Activated CD4-positive, alpha-beta T cell treated with anti-CD3 and anti-CD28 coated beads, Interleukin-2, Interleukin-6, amounts not matched to agents 100 ng/mL and 50 ng/mL, durations not matched to agents 16 hours and 8 hours (primary cell): Measurements from ENCODE around the gene NR0B2.
"Not testable (repeated sequence)": the region's sequence is repeated elsewhere in the genome, so short reads cannot be mapped to it uniquely, and the experiment has no call there.

Experiments
- DNase-seq: peaks from one replicate; pipeline ENCODE4 v3.0.0-alpha.2; 2020

NR0B2 gene

DNA sequence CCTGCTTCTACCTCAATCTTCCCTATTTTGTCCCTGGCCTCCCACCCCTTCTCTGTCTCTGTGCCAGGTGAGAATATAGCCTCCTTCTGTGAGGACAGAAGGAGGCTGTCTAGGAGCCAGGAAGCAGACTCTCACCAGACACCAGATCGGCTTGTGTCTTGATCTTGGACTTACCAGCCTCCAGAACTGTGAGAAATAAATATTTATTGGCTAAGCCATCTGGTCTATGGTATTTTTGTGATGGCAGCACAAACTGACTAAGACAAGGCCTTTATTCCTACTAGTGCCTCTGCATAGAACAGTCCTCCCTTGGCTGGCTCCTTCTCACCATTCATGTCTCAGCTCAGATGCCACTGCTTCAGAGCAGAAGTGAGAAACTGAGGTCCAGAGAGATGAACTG lies 25.5 kb downstream of the NR0B2 start:
- no peak for DNase-seq

DNA sequence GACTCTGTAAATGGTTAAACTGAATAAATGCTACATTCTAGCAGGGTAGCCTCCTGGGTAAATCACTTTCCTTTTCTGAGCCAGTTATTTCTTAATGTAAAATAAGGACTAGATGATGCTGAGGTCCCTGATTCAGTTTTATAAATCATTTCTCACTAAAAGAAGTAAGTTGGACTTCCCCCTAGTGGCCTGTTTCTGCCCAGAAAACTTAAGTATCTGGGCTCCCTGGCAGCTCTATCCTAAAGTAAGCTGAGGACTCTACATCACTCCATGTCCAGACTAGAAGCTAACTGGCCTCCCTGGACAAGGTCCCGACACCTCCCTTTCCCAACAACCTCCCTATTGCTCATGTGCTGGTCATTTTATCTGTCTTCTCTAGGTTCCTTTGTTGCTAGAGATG lies 26.6 kb downstream of the NR0B2 start:
- DNase-seq: peak; percentile 27

DNA sequence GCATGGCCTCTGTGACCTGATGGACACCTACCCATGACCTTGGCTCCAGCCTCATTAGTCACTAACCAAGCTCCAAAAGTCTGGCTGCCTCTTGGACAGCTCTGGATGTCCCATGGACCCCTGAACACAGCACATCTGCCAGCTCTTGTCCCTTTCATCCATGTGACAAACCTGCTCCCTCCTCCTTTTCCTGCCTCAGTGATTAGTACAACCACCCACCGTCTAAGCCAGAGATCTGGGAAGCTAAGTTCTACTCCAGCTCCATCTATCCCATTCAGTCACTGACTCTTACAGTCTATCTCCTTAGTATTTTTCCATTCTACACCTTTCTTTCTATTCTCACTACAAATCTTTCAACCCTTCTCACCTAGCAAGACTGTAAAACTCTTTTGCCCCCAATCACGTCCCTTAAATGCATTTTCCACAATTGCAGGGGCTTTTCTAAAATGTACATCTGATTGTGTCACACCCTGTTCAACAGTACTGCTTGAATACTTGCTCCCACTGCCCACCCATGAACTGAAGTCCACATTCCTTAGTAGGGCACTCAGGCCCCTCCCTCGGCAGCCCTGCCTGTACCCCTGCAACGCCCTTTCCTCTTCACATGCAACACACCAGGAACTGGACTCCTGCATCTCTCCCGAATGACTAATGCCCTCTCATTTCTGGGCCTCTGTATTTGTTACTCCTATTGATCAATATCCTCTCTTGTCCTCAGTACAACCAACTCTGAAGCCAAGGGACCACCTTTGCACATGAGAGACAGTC lies 30.9 kb downstream of the NR0B2 start:
- DNase-seq: no peak

DNA sequence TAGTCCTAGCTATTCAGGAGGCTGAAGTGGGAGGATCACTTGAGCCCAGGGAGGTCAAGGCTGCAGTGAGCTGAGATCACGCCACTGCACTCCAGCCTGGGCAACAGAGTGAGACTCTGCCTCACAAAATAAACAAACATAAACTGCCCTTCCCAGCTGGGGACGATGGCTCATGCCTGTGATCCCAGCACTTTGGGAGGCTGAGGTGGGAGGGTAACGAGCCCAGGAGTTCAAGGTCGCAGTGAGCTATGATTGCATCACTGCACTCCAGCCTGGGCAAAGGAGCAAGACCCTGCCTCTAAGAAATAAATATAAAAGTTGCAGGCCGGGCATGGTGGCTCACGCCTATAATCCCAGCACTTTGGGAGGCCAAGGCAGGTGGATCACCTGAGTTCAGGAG lies 32.2 kb downstream of the NR0B2 start:
- DNase-seq: not testable (repeated sequence)

DNA sequence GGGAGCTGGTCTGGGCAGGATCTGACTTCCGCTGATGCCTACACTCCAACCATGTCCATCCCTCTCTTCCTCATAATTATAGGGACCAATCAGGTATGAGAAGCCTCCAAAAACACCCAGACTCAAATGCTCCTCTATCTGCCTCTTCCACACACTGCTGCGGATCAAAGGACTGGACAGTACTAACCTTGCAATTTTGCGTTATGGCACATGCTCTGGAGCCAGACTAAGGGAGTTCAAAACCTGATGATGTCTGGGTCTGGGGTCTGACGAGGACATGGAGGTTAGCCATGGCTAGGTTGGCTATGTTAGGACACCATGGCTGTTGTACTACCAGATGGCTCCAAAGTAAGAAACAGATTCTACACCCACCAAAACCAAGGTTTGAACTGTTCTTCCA lies 34.0 kb downstream of the NR0B2 start:
- DNase-seq: no peak

DNA sequence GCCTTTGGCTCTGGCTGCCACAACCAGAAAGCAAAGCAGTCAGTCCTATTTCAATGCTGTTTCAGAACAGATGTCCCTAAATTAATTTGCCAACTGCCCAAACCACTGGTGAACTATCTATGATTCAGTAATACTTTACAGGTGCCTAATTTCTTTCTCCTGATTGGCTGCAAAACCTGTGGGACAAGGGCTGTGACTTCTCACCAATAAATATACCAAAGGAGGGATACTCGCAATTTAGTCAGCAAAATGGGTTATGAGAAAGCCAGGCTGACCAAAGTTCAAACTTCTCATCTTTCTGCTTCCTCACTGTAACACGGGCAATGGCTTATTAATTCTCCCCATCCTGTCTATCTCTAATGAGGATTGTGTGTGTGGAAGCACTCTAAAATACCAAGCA lies 36.4 kb downstream of the NR0B2 start:
- no peak for DNase-seq

DNA sequence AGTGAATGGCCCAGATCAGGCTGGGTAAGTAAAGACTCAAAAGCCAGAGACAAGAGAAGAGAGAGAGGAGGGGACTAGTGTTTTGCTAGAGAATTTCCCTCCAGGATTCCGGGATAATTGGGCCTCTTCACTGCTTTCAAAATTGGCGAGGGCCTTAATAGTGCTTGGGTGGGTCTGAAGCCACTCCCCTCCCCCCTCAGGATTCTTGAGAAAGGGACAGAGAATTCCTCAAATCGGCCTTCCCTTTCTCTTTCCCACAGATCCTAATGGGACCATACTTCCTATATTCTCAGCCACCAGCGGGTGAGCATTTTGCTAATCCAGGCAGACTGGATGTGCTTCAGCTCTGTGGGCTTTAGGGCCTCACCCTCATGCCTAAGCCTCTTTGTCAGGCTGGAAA lies 38.9 kb downstream of the NR0B2 start:
- DNase-seq: no peak

DNA sequence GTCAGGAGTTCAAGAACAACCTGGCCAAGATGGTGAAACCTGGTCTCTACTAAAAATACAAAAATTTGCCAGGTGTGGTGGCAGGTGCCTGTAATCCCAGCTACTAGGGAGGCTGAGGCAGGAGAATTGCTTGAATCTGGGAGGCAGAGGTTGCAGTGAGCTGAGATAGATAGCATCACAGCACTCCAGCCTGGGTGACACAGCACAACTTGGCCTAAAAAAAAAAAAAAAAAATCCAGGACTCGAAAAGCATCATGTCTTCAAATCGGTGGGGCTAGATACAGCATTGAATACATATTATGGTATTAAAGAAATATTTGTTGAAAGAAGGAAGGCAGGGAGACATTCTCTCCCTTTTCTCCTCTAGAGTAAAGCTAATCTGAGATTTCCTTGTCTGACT lies 40.7 kb downstream of the NR0B2 start:
- DNase-seq: not testable (repeated sequence)

DNA sequence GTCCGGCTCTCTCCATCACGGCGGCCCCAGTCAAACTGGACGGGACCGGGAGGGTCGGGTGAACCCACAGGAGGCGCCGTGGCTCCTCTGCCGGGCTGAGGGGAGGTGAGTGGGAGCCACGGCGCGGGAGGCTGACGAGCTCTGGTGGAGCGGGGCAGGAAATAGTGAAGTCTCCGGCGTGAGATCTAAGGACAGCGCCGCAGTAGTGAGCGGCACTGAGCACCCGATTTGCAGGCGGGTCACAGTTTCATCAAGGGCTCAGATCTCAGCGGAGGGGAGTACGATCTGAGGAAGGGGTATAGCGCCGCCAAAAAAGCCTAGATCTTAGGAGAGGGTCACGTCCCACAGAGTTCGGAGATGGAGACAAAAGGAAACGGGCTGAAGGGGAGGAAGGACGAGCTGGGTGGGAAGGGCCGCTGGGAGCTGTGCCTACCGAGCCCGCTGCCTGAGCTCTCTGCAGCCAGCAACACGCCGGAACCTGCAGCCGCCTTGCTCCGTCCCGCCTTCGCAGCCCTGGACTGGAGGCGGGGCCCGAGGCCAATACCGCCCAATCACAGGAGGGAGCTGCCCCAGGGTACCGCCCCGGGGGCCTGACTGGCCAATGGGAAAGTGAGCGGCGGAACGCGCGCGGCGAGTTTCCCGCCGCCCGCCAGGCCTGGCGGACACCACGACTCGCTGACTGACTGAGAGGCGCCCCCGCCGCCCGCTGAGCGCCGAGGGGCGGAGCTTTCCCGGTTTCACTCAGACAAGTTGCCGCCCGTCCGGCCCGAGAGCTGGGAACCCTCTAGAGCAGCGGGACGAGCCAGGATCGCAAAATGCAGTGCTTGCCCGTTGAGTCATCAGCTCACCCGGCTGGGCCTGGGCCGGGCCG lies 48.9 kb downstream of the NR0B2 start:
- DNase-seq: peak; percentile 99

DNA sequence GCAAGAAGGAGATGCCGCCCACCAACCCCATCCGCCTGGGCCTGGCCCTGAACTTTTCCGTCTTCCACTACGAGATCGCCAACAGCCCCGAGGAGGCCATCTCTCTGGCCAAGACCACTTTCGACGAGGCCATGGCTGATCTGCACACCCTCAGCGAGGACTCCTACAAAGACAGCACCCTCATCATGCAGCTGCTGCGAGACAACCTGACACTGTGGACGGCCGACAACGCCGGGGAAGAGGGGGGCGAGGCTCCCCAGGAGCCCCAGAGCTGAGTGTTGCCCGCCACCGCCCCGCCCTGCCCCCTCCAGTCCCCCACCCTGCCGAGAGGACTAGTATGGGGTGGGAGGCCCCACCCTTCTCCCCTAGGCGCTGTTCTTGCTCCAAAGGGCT lies 50.1 kb downstream of the NR0B2 start:
- no peak for DNase-seq

DNA sequence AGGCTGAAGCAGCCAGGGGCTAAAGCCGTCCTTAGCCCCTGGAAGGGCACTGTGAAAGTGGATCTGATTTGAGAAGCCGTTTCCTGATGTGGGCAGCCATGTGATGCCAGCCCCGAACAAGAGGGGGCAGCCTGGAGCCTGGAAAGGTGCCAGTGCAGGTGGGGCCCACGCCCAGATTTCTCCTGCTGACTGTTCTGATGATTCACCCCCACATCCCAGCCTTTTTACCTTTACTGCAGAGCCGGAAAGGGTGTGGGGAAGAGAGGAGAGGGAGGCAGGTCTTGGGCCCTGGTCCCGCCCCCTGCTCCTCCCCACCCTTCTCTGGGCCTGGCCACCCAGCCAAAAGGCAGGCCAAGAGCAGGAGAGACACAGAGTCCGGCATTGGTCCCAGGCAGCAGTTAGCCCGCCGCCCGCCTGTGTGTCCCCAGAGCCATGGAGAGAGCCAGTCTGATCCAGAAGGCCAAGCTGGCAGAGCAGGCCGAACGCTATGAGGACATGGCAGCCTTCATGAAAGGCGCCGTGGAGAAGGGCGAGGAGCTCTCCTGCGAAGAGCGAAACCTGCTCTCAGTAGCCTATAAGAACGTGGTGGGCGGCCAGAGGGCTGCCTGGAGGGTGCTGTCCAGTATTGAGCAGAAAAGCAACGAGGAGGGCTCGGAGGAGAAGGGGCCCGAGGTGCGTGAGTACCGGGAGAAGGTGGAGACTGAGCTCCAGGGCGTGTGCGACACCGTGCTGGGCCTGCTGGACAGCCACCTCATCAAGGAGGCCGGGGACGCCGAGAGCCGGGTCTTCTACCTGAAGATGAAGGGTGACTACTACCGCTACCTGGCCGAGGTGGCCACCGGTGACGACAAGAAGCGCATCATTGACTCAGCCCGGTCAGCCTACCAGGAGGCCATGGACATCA lies 50.7 kb downstream of the NR0B2 start, which contains the start of gene SFN:
TSS of gene SFN (plus strand) at position 369 of the 904 bp plus-strand sequence. CDS start at position 433, 64 bp downstream.
- DNase-seq: peak; percentile 81

DNA sequence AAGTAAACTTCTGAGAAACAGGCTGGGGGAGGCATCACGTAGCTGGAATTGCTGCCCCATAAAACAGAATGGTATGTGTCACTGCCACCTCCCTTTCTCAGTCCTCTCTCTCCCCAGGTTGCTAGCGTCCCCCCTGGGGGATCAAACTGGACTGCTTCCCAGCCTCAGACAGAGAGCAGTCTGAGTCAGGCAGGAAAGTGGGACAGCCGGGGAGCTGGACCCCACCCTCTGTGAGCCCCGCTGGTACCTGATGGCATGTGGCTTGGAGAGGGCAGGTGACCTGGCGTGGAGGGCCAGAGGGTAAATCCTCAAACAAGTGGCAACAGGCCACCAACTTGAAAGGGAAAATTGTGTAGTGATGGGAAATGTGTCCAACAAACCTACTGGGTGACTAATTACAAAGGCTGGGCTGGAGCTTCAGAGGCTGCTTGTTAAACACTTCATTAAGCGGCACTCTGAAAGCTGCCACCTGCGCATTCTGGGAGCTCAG lies 51.8 kb downstream of the NR0B2 start:
- DNase-seq: no peak
